Keratinocyte (primary cell): ENCODE results near the gene TIAM1. TPM values are rescaled to one million over a fixed set of nuclear protein-coding genes. Genes with fewer than 3 reads are reported as not detected.

Source experiments
- DNase-seq: peaks from one replicate; pipeline ENCODE4 v3.0.0-alpha.2; 2011; ENCODE audit warnings: low read depth, missing footprints, low spot score
- FAIRE-seq: peaks from 2 replicates; lab custom pipeline; 2011; peaks lifted over from hg19 to GRCh38; lab: Jason Lieb, UNC
- H2AFZ ChIP-seq: 2 replicates; pipeline ENCODE4 v1.6.0; 2012; ENCODE audit warnings: low read length, control low read depth, inconsistent platforms; ENCODE audit not compliant: control insufficient read depth
- H3K27ac ChIP-seq: 2 replicates; pipeline ENCODE4 v1.5.1; 2011; ENCODE audit warnings: low read length; ENCODE audit not compliant: control insufficient read depth, insufficient read depth
- H3K27me3 ChIP-seq: 3 replicates; pipeline ENCODE4 v1.6.0; 2011; ENCODE audit warnings: low read length; ENCODE audit not compliant: control insufficient read depth, insufficient read depth; ENCODE audit errors: extremely low read depth
- H3K36me3 ChIP-seq, 2 experiments: 2 replicates in 1 of 2; 3 replicates in 1 of 2; pipeline ENCODE4 v1.5.1; 2011; ENCODE audit warnings: low read length in 2 of 2, mild to moderate bottlenecking in 1 of 2; ENCODE audit not compliant: control insufficient read depth in 2 of 2, insufficient read depth in 2 of 2; ENCODE audit errors: extremely low read depth in 1 of 2
- H3K4me1 ChIP-seq: 3 replicates; pipeline ENCODE4 v1.5.1; 2011; ENCODE audit warnings: low read length; ENCODE audit not compliant: control insufficient read depth, insufficient read depth; ENCODE audit errors: extremely low read depth
- H3K4me2 ChIP-seq: 3 replicates; pipeline ENCODE4 v1.6.0; 2011; ENCODE audit warnings: low read depth, low read length; ENCODE audit not compliant: control insufficient read depth, insufficient read depth; ENCODE audit errors: extremely low read depth
- H3K4me3 ChIP-seq, 3 experiments: fragments of 200-600 bp in 1 of 3; sonication (generic) in 1 of 3; 2 replicates in 2 of 3; 3 replicates in 1 of 3; pipeline ENCODE4 v1.5.1; 2011 to 2016; ENCODE audit warnings: low read length in 3 of 3, mild to moderate bottlenecking in 3 of 3, control low read depth in 2 of 3, inconsistent platforms in 1 of 3, low read depth in 1 of 3, mixed read lengths in 1 of 3, mixed run types in 1 of 3, moderate library complexity in 1 of 3; ENCODE audit not compliant: control insufficient read depth in 2 of 3, insufficient read depth in 2 of 3; ENCODE audit errors: extremely low read depth in 1 of 3
- H3K79me2 ChIP-seq: 2 replicates; pipeline ENCODE4 v1.6.0; 2012; ENCODE audit warnings: low read length; ENCODE audit not compliant: control insufficient read depth, insufficient read depth
- H3K9ac ChIP-seq: 3 replicates; pipeline ENCODE4 v1.6.0; 2011; ENCODE audit warnings: low read length; ENCODE audit not compliant: control insufficient read depth, insufficient read depth; ENCODE audit errors: extremely low read depth
- H3K9me1 ChIP-seq: 3 replicates; pipeline ENCODE4 v1.6.0; 2011; ENCODE audit warnings: low read length; ENCODE audit not compliant: control insufficient read depth, insufficient read depth; ENCODE audit errors: extremely low read depth
- H3K9me3 ChIP-seq: 2 replicates; pipeline ENCODE4 v1.5.1; 2012; ENCODE audit warnings: low read depth, low read length; ENCODE audit not compliant: control insufficient read depth
- H4K20me1 ChIP-seq: 3 replicates; pipeline ENCODE4 v1.6.0; 2011; ENCODE audit warnings: low read length; ENCODE audit not compliant: control insufficient read depth, insufficient read depth; ENCODE audit errors: extremely low read depth
- EZH2 ChIP-seq: IDR thresholded peaks from one replicate; pipeline ENCODE4 v1.6.1; 2012; ENCODE audit warnings: inconsistent platforms, mild to moderate bottlenecking, low read length, moderate library complexity
- dilution Hi-C: fragments of 300-500 bp; cut with MboI; formaldehyde crosslinking; loops from one replicate; pipeline ENCODE4 v1.7.0; 2020; ENCODE audit warnings: low sequenced_read_pairs; ENCODE audit not compliant: extremely low pct_ligation_motif_present
- polyA plus RNA-seq, 5 experiments: library from polyadenylated mRNA; depleted of rRNA in 3 of 5; stranded (reverse) in 3 of 5; stranded (forward) in 1 of 5; unstranded in 1 of 5; fragments of >200 nt; gene quantifications; 1 replicate in 1 of 5; 2 replicates in 3 of 5; 3 replicates in 1 of 5; pipeline versions ENCODE4 v1.2.1 to v1.2.3, GENCODE V29; 2011 to 2012; ENCODE audit warnings: missing spikeins in 2 of 5, low read depth in 1 of 5, low replicate concordance in 1 of 5
- TF ChIP-seq, protein P1 (sequence below), 3 experiments: IDR thresholded peaks in 1 of 3; conservative IDR thresholded peaks in 1 of 3; optimal IDR thresholded peaks in 1 of 3; 2 replicates in 2 of 3; 3 replicates in 1 of 3; pipeline versions ENCODE3 to v1.5.1; 2011; ENCODE audit warnings: low read length in 3 of 3, mild to moderate bottlenecking in 3 of 3, moderate library complexity in 2 of 3, control low read depth in 1 of 3, inconsistent platforms in 1 of 3; ENCODE audit not compliant: insufficient read depth in 2 of 3; ENCODE audit errors: extremely low read depth in 1 of 3

The TIAM1 gene
- polyA plus RNA-seq, 1 donor (not counting 4 experiments of a cell fraction or from before 2014, with no cell fraction given), result 8.3 TPM

GRCh38 chr21:31334648-31335121, 9.4 kb downstream of the TIAM1 start:
- dilution Hi-C loops, result no loop called here
- H3K36me3 ChIP-seq, result no peaks in the 10 kb centered on the region
- no peak overlapping the region for H3K4me2 ChIP-seq
- H3K4me3 ChIP-seq, result no peak overlapping the region
- no peaks in the 10 kb centered on the region for H3K27me3 ChIP-seq
- no peaks in the 10 kb centered on the region for H3K79me2 ChIP-seq
- no peak overlapping the region for H3K27ac ChIP-seq
- H4K20me1 ChIP-seq, result no peaks in the 10 kb centered on the region
- peaks cover 2% of the 10 kb centered on the region for H3K9me1 ChIP-seq
- FAIRE-seq, result no peak
- H3K9me3 ChIP-seq, result no peaks in the 10 kb centered on the region
- no peak for DNase-seq
- TF ChIP-seq, protein P1, sequence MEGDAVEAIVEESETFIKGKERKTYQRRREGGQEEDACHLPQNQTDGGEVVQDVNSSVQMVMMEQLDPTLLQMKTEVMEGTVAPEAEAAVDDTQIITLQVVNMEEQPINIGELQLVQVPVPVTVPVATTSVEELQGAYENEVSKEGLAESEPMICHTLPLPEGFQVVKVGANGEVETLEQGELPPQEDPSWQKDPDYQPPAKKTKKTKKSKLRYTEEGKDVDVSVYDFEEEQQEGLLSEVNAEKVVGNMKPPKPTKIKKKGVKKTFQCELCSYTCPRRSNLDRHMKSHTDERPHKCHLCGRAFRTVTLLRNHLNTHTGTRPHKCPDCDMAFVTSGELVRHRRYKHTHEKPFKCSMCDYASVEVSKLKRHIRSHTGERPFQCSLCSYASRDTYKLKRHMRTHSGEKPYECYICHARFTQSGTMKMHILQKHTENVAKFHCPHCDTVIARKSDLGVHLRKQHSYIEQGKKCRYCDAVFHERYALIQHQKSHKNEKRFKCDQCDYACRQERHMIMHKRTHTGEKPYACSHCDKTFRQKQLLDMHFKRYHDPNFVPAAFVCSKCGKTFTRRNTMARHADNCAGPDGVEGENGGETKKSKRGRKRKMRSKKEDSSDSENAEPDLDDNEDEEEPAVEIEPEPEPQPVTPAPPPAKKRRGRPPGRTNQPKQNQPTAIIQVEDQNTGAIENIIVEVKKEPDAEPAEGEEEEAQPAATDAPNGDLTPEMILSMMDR (optimal IDR thresholded peaks at IDR 0.05 in 1 of 3, IDR thresholded peaks at IDR 0.05 in 1 of 3, conservative IDR thresholded peaks at IDR 0.05 in 1 of 3; ENCODE audit: extremely low read depth in 1 of 3, insufficient read depth in 2 of 3, low read length in 3 of 3), result no peak
- TF ChIP-seq EZH2, result no peak
- peaks cover 27% of the 10 kb centered on the region for H3K4me1 ChIP-seq
- H2AFZ ChIP-seq, result no peak overlapping the region
- no peak overlapping the region for H3K9ac ChIP-seq

GRCh38 chr21:31332525-31332924, 11.5 kb downstream of the TIAM1 start:
- DNase-seq (no peak), FAIRE-seq (no peak)
- peaks cover 0 to 1% of the 10 kb centered on the region in 2 experiments for H3K36me3 ChIP-seq
- no peak overlapping the region for H3K9ac ChIP-seq
- H3K9me3 ChIP-seq, result no peaks in the 10 kb centered on the region
- H3K27me3 ChIP-seq, result no peaks in the 10 kb centered on the region
- no peak overlapping the region for H2AFZ ChIP-seq
- peaks cover 18% of the 10 kb centered on the region for H3K4me1 ChIP-seq
- H4K20me1 ChIP-seq, result no peaks in the 10 kb centered on the region
- H3K4me2 ChIP-seq, result no peak overlapping the region
- no peaks in the 10 kb centered on the region for H3K79me2 ChIP-seq
- H3K9me1 ChIP-seq, result peaks cover 2% of the 10 kb centered on the region
- no peak overlapping the region for H3K4me3 ChIP-seq
- no peak overlapping the region for H3K27ac ChIP-seq
- no peak for TF ChIP-seq EZH2
- TF ChIP-seq, protein P1 (optimal IDR thresholded peaks at IDR 0.05 in 1 of 3, IDR thresholded peaks at IDR 0.05 in 1 of 3, conservative IDR thresholded peaks at IDR 0.05 in 1 of 3; ENCODE audit: extremely low read depth in 1 of 3, insufficient read depth in 2 of 3, low read length in 3 of 3), result no peak
- dilution Hi-C loops, result no loop called here
